GM12892 (cell line): ENCODE results near the gene DNAJB1.

Experiments used
- POLR2A ChIP-seq: IDR thresholded peaks from 2 replicates; pipeline ENCODE4 v1.6.1; 2011; ENCODE audit warnings: low read depth, low read length, control low read depth
- POLR2AphosphoS5 ChIP-seq: IDR thresholded peaks from 2 replicates; pipeline ENCODE4 v1.6.1; 2011; ENCODE audit warnings: low read depth, low read length, control low read depth

GRCh38 chr19:14482172-14482941 lies 35.8 kb downstream of the DNAJB1 start:
- TF ChIP-seq POLR2A (no peak), POLR2AphosphoS5 (no peak)
